ENCODE results near the gene DOCK1. TPM values are rescaled to one million over a fixed set of nuclear protein-coding genes. Genes with fewer than 3 reads are reported as not detected.

The DOCK1 gene
- polyA plus RNA-seq, 1 experiment: 37.9 TPM

GRCh38 chr10:127449490-127449889 is 544.3 kb downstream of the DOCK1 start:
- CTCF ChIA-PET: no interaction called here
- POLR2A ChIA-PET: no interaction called here
- Histone ChIP-seq H3K27me3 (ENCODE audit: control insufficient read depth, insufficient read depth, low read length) (no peaks in the 10 kb centered on the region), H3K27ac (ENCODE audit: low read depth, low read length) (no peak overlapping the region), H3K9me3 (ENCODE audit: control insufficient read depth, insufficient read depth, low read length) (no peaks in the 10 kb centered on the region), H3K4me3 (ENCODE audit: low read depth, low read length) (no peak overlapping the region)
- TF ChIP-seq CTCF (IDR thresholded peaks at IDR 0.05; ENCODE audit: low read depth, low read length): no peak
- DNase-seq (ENCODE audit: low read depth, low spot score): no peak

- no peak overlapping the region for H3K27ac ChIP-seq (ENCODE audit: low read depth, low read length)
- ChIA-PET CTCF (no interaction called here), POLR2A (no interaction called here)
- H3K27me3 ChIP-seq (ENCODE audit: control insufficient read depth, insufficient read depth, low read length): no peaks in the 10 kb centered on the region
- H3K4me3 ChIP-seq (ENCODE audit: low read depth, low read length): no peak overlapping the region
- no peak for DNase-seq (ENCODE audit: low read depth, low spot score)
- no peak for TF ChIP-seq CTCF (IDR thresholded peaks at IDR 0.05; ENCODE audit: low read depth, low read length)
- no peaks in the 10 kb centered on the region for H3K9me3 ChIP-seq (ENCODE audit: control insufficient read depth, insufficient read depth, low read length)
Observed at GRCh38 chr10:127450644-127451043, 545.4 kb downstream of the DOCK1 start.

GRCh38 chr10:127451628-127452027 is 546.4 kb downstream of the DOCK1 start:
- no peak for TF ChIP-seq CTCF (IDR thresholded peaks at IDR 0.05; ENCODE audit: low read depth, low read length)
- no peak for DNase-seq (ENCODE audit: low read depth, low spot score)
- ChIA-PET CTCF (no interaction called here), POLR2A (no interaction called here)
- Histone ChIP-seq H3K27ac (ENCODE audit: low read depth, low read length) (no peak overlapping the region), H3K27me3 (ENCODE audit: control insufficient read depth, insufficient read depth, low read length) (no peaks in the 10 kb centered on the region), H3K9me3 (ENCODE audit: control insufficient read depth, insufficient read depth, low read length) (no peaks in the 10 kb centered on the region; the same call in 1 of the 2 replicates), H3K4me3 (ENCODE audit: low read depth, low read length) (no peak overlapping the region)

GRCh38 chr10:127452568-127452967 is 547.3 kb downstream of the DOCK1 start:
- ChIA-PET CTCF (no interaction called here), POLR2A (no interaction called here)
- no peaks in the 10 kb centered on the region for H3K27me3 ChIP-seq (ENCODE audit: control insufficient read depth, insufficient read depth, low read length)
- no peak overlapping the region for H3K4me3 ChIP-seq (ENCODE audit: low read depth, low read length)
- H3K9me3 ChIP-seq (ENCODE audit: control insufficient read depth, insufficient read depth, low read length): no peaks in the 10 kb centered on the region; the same call in 1 of the 2 replicates
- TF ChIP-seq CTCF (IDR thresholded peaks at IDR 0.05; ENCODE audit: low read depth, low read length): no peak
- DNase-seq (ENCODE audit: low read depth, low spot score): no peak
- no peak overlapping the region for H3K27ac ChIP-seq (ENCODE audit: low read depth, low read length)

GRCh38 chr10:127453706-127454105 is 548.5 kb downstream of the DOCK1 start:
- ChIA-PET POLR2A (no interaction called here), CTCF (no interaction called here)
- no peak for TF ChIP-seq CTCF (IDR thresholded peaks at IDR 0.05; ENCODE audit: low read depth, low read length)
- Histone ChIP-seq H3K27ac (ENCODE audit: low read depth, low read length) (no peak overlapping the region), H3K27me3 (ENCODE audit: control insufficient read depth, insufficient read depth, low read length) (no peaks in the 10 kb centered on the region), H3K9me3 (ENCODE audit: control insufficient read depth, insufficient read depth, low read length) (peaks cover 4% of the 10 kb centered on the region; the same call in 1 of the 2 replicates), H3K4me3 (ENCODE audit: low read depth, low read length) (no peak overlapping the region)
- no peak for DNase-seq (ENCODE audit: low read depth, low spot score)

Data from AG04450 (cell line).